Kidney glomerular epithelial cell (primary cell): Measurements from ENCODE around the gene PPP2R5C.
"Not testable (repeated sequence)": the region's sequence is repeated elsewhere in the genome, so short reads cannot be mapped to it uniquely, and the experiment has no call there.

ENCODE experiments used
- DNase-seq: peaks from one replicate; lab custom pipeline; 2025; lab: John Stamatoyannopoulos, UW

The PPP2R5C gene

DNA sequence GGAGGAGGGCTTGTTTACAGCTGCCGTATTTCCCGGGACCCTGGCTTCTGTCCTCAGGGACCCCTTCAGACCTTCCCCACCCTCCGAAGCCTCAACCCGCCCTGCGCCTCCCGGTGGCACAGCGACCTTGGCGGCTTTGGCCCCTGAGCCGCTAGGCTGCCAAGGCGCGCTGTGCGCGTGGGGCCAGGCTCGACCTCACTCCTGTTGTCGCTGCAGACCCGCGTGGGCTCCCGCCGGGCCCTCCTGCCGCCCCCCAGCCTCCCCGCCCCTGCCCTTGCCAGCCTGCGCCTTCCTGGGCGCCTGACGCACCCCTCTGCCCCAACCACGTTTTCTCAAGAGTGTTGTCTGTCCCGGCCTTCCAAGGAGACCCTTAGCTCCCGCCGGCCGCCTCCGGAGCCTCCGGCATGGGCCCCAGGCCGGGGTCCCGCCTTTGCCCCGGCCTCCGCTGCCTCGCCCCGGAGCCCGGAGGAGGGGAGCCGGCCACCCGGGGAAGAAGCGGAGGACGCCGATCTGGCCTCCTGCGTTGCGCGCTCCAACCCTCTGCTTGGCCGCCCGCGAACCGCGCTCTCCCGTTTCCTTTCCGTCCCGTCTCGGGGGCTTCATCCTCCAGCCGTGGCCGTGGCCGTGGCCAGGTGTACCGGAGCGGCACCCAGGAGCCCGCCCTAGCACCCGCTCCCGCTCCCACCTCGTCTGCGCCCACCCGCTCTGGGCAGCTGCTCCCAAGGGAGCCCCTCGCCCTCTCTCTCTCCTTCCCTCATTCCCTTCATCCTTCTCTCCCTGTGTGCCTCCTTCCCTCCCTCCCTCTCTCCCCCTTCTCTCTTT lies 19.9 kb downstream of the PPP2R5C start:
- DNase-seq: no peak

DNA sequence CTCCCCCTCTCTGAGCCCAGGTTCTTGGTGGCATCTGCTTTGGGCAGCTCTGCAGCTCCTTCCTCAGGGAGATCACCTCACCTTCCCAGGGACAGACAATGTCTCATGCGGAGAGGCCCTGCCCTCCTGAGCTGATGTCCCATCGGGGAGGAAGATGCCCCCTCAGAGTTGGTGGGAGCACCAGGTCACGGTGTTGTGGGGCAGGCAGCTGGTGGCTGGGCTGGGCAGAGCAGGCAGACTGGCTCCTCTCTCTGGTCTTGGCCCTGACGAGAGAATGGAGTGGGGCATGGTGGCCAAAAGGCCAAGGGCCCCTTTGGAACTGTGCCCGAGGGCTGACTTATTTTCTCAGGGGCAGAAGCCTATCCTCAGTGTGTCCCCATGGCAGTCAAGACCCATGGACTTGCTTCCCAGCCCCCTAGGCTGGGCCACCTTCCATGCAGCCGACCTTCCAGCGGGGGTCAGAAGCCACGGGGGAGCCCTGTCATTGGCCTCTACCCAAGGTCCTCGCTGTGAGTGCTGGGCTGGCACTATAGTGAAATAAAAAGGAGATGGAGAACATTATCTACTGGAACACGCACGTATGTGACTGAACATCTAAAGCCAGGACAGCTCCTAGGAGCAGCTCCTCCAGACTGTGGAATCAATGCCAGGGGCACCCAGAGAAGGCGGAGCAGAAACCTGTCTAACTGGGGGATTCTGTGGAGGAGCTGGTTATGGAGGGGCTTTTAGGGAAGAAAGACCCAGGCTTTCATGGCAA lies 21.9 kb downstream of the PPP2R5C start:
- DNase-seq: no peak

DNA sequence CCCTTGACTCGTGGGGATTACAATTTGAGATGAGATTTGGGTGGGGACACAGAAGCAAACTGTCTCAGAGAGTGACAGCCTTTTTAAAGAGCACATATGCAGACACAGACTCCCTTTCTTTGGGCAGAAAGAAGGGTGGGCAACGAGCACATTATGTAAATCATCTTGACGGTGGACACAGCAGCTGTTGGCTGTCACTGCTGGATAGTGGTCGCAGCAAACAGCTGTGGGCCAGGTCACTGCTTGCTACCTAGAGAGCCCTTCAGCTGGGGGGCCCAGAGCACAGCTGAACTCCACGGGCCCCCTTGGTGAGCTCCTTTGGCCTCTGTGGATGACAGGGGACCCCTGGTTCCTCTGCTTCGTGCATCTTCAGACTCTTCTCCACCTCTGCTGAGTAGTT lies 23.1 kb downstream of the PPP2R5C start:
- DNase-seq: no peak

GRCh38 chr14:101788016-101788635 lies 26.6 kb downstream of the PPP2R5C start:
- DNase-seq: no peak

DNA sequence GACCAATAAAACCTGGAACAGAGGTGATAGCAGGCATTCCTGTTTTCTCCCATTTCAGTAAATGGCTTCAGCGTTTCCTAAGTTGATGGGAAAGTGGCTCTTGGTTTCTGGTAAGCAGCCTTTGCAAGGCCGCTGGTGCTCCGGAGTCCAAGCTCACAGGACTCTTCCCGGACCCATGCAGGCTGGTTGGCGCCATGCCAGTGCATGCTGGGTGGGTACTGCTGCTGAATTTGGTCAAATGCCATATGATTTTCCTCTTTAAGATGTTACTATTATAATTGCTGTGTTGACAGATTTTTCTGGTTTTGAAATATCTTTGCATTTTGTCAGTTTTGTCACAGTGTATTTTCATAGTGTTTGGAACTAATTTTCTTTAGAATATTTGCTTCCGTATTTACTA lies 27.7 kb downstream of the PPP2R5C start:
- no peak for DNase-seq

DNA sequence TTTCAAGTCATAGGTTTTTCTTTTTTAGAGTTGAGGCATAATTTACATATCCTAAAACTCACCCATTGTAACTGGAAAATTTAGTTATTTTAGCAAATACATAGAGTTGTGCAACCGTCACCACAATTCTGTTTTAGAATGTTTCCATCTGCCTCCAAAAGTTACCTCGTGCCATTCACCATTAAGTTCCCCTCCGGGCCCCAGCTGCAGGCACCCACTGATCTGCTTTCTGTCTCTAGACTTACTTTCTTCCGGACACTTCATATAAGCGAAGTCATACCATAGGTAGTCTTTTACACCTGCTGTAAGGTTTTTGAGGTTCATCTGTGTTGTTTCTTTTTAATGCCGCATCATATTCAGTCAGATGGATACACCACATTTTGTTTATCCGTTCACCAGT lies 28.7 kb downstream of the PPP2R5C start:
- no peak for DNase-seq

GRCh38 chr14:101791919-101792572 lies 30.5 kb downstream of the PPP2R5C start:
- DNase-seq: peak; percentile 53

- DNase-seq: no peak
Measured at GRCh38 chr14:101796016-101796415, 34.5 kb downstream of the PPP2R5C start.

GRCh38 chr14:101796479-101796878 lies 35.0 kb downstream of the PPP2R5C start:
- DNase-seq: no peak

GRCh38 chr14:101797856-101798255 lies 36.3 kb downstream of the PPP2R5C start:
- no peak for DNase-seq

DNA sequence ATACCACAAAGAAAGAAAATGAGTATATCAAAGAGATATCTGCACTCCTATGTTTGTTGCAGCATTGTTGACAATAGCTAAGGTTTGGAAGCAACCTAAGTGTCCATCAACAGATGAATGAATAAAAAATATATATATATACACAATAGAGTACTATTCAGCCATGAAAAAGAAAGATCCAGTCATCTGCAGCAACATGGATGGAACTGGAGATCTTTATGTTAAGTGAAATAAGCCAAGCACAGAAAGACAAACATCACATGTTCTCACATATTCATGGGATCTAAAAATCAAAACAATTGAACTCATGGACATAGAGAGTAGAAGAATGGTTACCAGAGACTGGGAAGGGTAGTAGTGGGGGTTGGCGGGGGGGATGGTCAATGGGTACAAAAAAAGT lies 42.9 kb downstream of the PPP2R5C start:
- DNase-seq: not testable (repeated sequence)

- DNase-seq: not testable (repeated sequence)
Measured at GRCh38 chr14:101806252-101806651, 44.7 kb downstream of the PPP2R5C start.

DNA sequence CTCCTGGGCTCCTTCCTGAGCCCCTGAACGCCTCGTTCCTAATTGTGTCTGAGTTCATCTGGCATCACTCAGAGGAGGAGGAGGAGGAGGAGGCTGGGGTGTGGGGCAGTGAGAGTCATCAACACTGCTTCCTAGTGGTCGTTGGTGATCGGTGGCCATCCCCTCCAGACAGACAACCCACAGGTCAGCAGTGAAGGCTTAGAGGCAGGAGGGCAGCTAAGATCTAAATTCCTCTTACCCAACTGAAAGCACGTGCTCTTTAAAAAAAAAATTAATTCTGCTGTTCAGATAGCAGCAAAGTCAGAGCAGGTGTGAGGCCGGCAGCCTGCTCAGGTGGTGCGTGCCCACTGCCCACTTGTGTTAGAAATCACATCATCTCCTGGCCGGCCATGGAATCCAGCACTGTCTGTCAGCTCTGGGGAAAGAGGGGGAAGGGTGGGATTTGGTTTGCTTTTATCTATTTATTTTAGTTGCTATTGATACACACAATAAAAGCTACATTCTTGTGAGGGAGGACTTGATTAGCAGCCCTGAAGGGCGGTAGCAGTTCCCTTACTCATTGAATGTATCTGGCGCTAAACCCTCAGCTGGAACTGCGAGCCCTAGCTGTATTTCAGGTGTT lies 46.6 kb downstream of the PPP2R5C start:
- DNase-seq: peak; percentile 36

DNA sequence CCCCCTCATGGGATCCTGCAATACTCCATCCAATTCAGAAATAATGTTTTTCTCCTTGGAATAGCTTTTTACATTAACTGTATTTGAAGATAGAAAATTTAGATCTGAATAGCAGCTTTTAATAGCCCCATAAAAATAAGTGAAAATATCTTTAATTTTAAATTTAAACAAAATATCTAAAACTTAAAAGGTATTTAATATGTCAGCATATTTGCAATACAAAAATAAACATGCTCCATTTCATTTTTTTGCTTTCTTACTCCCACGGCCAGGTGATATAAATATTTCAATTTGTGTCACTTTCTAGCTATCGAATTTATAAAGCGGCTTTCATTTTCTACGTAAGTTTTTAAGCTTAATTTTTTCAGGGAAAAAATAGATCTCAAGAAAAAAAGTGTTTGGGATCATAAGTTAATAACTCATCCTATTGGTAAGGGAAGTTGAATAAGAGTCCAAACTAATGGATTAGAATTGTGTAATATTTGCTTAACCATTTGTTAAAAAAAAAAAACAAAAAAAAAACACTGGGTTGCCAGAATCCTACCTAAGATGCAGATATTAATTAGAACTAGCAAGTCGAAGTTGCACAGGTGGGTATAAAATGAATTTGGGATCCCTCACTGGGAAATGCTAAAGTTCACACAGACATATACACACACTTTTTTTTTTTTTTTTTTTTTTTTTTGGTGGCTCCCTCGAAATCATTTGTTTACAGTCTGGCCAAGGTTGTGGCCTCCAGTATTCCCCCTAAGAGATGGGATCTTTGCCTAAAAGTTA lies 47.6 kb downstream of the PPP2R5C start:
- DNase-seq: no peak

GRCh38 chr14:101809671-101810514 lies 48.4 kb downstream of the PPP2R5C start:
- peak; percentile 96 for DNase-seq

GRCh38 chr14:101810897-101811621 lies 49.5 kb downstream of the PPP2R5C start:
- DNase-seq: no peak

- no peak for DNase-seq
Measured at GRCh38 chr14:101812071-101812470, 50.6 kb downstream of the PPP2R5C start.

DNA sequence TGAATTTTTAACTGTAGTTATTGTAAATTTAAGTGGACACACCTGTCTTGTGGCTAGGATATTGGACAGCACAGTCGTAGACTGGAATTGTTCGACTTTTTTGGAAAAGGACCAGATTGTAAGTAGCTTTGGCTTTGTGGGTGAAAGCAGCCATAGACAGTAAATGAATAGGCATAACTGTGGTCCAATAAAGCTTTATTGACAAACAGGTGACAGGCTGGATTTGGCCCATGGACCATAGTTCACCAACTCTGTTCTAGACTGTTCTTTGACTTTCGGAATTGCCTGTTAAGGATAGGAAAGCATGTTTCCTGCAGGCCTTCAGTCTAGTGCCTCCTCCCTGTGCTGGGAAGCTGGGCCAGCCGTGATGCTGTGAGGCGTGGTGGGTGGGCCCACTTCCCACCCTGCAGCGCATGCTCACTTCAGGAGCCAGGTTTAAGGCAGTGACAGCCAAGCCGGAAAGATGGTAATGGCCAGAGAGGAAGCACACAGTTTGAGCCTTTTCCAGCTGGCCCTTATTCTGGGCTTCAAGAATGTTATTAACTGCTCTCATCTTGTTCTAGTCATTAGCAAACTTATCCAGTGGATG lies 51.8 kb downstream of the PPP2R5C start:
- no peak for DNase-seq

- no peak for DNase-seq
Measured at GRCh38 chr14:101813833-101814232, 52.3 kb downstream of the PPP2R5C start.
